Muscle layer of duodenum (tissue), 2 donors: Measurements from ENCODE around the gene MYOCOS.
A peak's percentile ranks its signal among the peaks of the same experiment; 100 is the strongest.

Source experiments
- H3K27ac ChIP-seq: one replicate; pipeline ENCODE4 v1.7.0; 2013; ENCODE audit warnings: mild to moderate bottlenecking, low read length
- H3K27me3 ChIP-seq: one replicate; pipeline ENCODE4 v1.7.0; 2013; ENCODE audit warnings: low read depth, mild to moderate bottlenecking, control low read depth, low read length
- H3K36me3 ChIP-seq, 2 donors: one replicate each; pipeline ENCODE4 v1.7.0; 2013; ENCODE audit warnings: low read length in 2 of 2, control low read depth in 1 of 2, mild to moderate bottlenecking in 1 of 2; ENCODE audit not compliant: insufficient read depth in 2 of 2, control insufficient read depth in 1 of 2
- H3K4me1 ChIP-seq, 2 donors: one replicate each; pipeline ENCODE4 v1.7.0; 2013; ENCODE audit warnings: low read length in 2 of 2, mild to moderate bottlenecking in 2 of 2, control low read depth in 1 of 2, moderate library complexity in 1 of 2; ENCODE audit not compliant: insufficient read depth in 2 of 2, control insufficient read depth in 1 of 2
- H3K4me3 ChIP-seq, 2 donors: one replicate each; pipeline ENCODE4 v1.7.0; 2013; ENCODE audit warnings: low read length in 2 of 2, low read depth in 1 of 2, mild to moderate bottlenecking in 1 of 2
- H3K9me3 ChIP-seq, 2 donors: one replicate each; pipeline ENCODE4 v1.7.0; 2013; ENCODE audit warnings: low read length in 2 of 2, control low read depth in 1 of 2, mild to moderate bottlenecking in 1 of 2; ENCODE audit not compliant: control insufficient read depth in 1 of 2
- donor health status: healthy.

Gene MYOCOS

DNA sequence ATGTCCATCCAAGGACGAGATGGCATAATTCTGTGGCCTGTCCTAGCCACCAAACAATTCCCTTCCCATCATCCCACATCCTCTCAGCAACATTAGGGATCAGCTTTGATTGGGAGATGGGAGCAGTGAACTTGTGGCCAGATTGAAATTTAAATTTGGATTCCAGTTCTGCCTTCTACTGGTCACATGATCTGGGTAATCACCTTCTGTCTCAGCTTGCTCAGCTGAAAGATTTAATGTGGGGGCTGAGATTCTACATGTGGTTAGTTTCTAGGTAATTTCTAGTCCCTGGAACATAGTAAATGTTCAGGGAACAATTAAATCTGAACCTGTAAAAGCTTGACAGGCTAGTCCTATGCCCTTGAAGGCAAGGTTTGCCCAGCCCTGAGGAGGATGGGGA lies 3.2 kb downstream of the MYOCOS start:
- Histone ChIP-seq H3K27ac (no peak overlapping the region), H3K9me3 (no peaks in the 10 kb centered on the region), H3K4me3 (no peak overlapping the region), H3K4me1 (no peaks in the 10 kb centered on the region), H3K36me3 (no peaks in the 10 kb centered on the region), H3K27me3 (no peaks in the 10 kb centered on the region)

- Histone ChIP-seq H3K4me1 (no peaks in the 10 kb centered on the region), H3K9me3 (peaks cover 0 to 5% of the 10 kb centered on the region in 2 donors), H3K27ac (no peak overlapping the region), H3K36me3 (no peaks in the 10 kb centered on the region), H3K27me3 (no peaks in the 10 kb centered on the region), H3K4me3 (no peak overlapping the region)
Observed at GRCh38 chr1:171627020-171627419, 5.0 kb downstream of the MYOCOS start.

DNA sequence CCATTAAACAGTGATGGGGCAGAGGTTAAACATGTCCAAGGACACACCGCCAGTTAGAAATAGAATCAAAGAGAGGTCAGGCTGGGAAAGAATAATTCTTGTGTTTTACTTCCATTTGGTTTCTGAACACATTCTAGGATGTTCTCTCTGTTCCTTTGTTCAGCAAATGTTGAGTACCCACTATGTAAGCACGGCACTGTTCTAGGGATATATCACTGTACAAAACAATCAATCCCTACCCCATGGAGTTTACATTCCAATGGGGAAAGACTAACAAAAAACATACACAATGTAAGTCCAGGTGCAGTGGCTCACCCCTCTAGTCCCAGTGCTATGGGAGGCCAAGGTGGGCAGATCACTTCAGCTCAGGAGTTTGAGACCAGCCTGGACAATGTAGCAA lies 6.2 kb downstream of the MYOCOS start:
- H3K4me3 ChIP-seq, result no peak overlapping the region
- H3K27ac ChIP-seq, result no peak overlapping the region
- H3K9me3 ChIP-seq, result peaks cover 0 to 5% of the 10 kb centered on the region in 2 donors
- H3K36me3 ChIP-seq, result no peaks in the 10 kb centered on the region
- no peaks in the 10 kb centered on the region for H3K27me3 ChIP-seq
- H3K4me1 ChIP-seq, result no peaks in the 10 kb centered on the region

DNA sequence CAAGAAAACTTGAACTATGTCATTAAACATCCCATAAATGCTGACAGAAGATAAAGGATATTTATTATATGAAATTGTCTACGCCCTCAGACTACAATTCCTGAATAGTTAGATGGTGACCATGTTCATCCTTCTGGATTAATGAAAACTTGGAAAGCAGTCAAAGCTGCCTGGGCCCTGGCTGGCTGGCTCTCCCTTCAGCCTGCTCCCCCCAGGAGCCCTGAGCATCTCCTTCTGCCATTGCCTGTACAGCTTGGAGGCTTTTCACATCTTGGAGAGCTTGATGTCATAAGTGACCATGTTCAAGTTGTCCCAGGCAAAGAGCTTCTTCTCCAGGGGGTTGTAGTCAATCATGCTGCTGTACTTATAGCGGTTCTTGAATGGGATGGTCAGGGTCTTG lies 13.6 kb downstream of the MYOCOS start:
- no peaks in the 10 kb centered on the region for H3K4me1 ChIP-seq
- H3K27me3 ChIP-seq, result no peaks in the 10 kb centered on the region
- no peak overlapping the region for H3K27ac ChIP-seq
- H3K36me3 ChIP-seq, result no peaks in the 10 kb centered on the region
- no peak overlapping the region for H3K4me3 ChIP-seq
- peaks cover 0 to 5% of the 10 kb centered on the region in 2 donors for H3K9me3 ChIP-seq

GRCh38 chr1:171636141-171636540 lies 14.1 kb downstream of the MYOCOS start:
- H3K9me3 ChIP-seq, result peaks cover 0 to 5% of the 10 kb centered on the region in 2 donors
- no peak overlapping the region for H3K4me3 ChIP-seq
- H3K27ac ChIP-seq, result no peak overlapping the region
- no peaks in the 10 kb centered on the region for H3K36me3 ChIP-seq
- no peaks in the 10 kb centered on the region for H3K27me3 ChIP-seq
- no peaks in the 10 kb centered on the region for H3K4me1 ChIP-seq

GRCh38 chr1:171637928-171638576 lies 16.0 kb downstream of the MYOCOS start:
- Histone ChIP-seq H3K4me1 (no peaks in the 10 kb centered on the region), H3K36me3 (no peaks in the 10 kb centered on the region), H3K9me3 (no peaks in the 10 kb centered on the region), H3K27me3 (no peaks in the 10 kb centered on the region), H3K27ac (no peak overlapping the region), H3K4me3 (no peak overlapping the region)

DNA sequence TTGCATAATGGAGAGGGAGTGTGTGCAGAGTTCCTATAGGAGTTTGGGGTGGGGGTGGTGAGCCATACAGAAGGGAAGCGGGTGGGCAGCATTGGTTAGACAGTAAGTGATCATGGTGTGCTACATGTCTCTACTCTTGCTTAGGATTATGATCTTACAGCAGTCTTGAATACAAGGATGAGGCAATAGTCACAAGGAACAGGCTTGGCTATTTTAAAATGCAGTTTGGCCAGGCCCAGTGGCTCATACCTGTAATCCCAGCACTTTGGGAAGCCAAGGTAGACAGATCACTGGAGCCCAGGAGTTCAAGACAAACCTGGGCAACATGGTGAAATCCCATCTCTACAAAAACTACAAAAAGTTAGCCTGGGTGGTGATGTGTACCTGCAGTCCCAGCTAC lies 18.2 kb downstream of the MYOCOS start:
- no peaks in the 10 kb centered on the region for H3K36me3 ChIP-seq
- peaks cover 0 to 5% of the 10 kb centered on the region in 2 donors for H3K4me1 ChIP-seq
- H3K4me3 ChIP-seq, result no peak overlapping the region
- no peaks in the 10 kb centered on the region for H3K9me3 ChIP-seq
- no peak overlapping the region for H3K27ac ChIP-seq
- no peaks in the 10 kb centered on the region for H3K27me3 ChIP-seq

- peaks cover 0 to 16% of the 10 kb centered on the region in 2 donors for H3K4me1 ChIP-seq
- H3K4me3 ChIP-seq, result no peak overlapping the region
- no peak overlapping the region for H3K27ac ChIP-seq
- no peaks in the 10 kb centered on the region for H3K27me3 ChIP-seq
- H3K36me3 ChIP-seq, result no peaks in the 10 kb centered on the region
- no peaks in the 10 kb centered on the region for H3K9me3 ChIP-seq
Observed at GRCh38 chr1:171641076-171641864, 19.2 kb downstream of the MYOCOS start.

GRCh38 chr1:171642197-171642596 lies 20.2 kb downstream of the MYOCOS start:
- Histone ChIP-seq H3K36me3 (no peaks in the 10 kb centered on the region), H3K27ac (no peak overlapping the region), H3K27me3 (no peaks in the 10 kb centered on the region), H3K4me1 (peaks cover 0 to 16% of the 10 kb centered on the region in 2 donors), H3K4me3 (no peak overlapping the region), H3K9me3 (no peaks in the 10 kb centered on the region)

DNA sequence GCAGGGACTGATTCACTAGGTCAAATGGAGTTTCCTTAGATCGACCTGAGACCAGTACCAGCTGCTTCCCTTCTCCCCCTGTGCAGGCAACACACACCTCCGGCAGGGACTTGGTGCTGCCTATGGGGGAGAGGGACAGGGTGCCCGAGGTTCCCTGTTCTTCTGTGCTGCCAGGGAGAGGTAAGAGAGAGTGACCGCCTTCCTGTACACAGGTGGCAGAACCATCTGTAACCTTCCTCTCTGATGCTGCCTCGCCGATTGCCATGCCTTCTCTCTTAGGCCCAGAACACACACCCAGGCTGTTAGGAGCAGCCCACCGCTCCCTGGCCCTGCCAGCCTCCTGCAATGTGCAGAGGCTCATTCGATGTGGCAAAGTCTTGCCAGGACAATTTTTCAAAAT lies 21.1 kb downstream of the MYOCOS start:
- no peaks in the 10 kb centered on the region for H3K36me3 ChIP-seq
- peaks cover 0 to 16% of the 10 kb centered on the region in 2 donors for H3K4me1 ChIP-seq
- H3K27me3 ChIP-seq, result no peaks in the 10 kb centered on the region
- no peak overlapping the region for H3K4me3 ChIP-seq
- no peaks in the 10 kb centered on the region for H3K9me3 ChIP-seq
- no peak overlapping the region for H3K27ac ChIP-seq

- Histone ChIP-seq H3K27me3 (no peaks in the 10 kb centered on the region), H3K4me1 (peaks cover 0 to 16% of the 10 kb centered on the region in 2 donors), H3K27ac (no peak overlapping the region), H3K9me3 (no peaks in the 10 kb centered on the region), H3K4me3 (peak overlapping the region in 1 of 2 donors; percentile 38), H3K36me3 (no peaks in the 10 kb centered on the region)
Observed at GRCh38 chr1:171644805-171645483, 22.9 kb downstream of the MYOCOS start.
